Stomach (tissue), 9 donors: Measurements from ENCODE around the gene LYZ. TPM values are rescaled to one million over a fixed set of nuclear protein-coding genes. Genes with fewer than 3 reads are reported as not detected.

Source experiments
- DNase-seq, 2 donors: peaks; one replicate each; pipeline versions ENCODE4 v3.0.0 to v3.0.0-alpha.2; 2013 to 2019
- H3K27ac ChIP-seq, 5 donors: fragments of 200-600 bp in 4 of 5; sonication (generic) in 4 of 5; one replicate each; pipeline ENCODE4 v1.5.1; 2013 to 2019; ENCODE audit warnings: mild to moderate bottlenecking in 1 of 5, moderate library complexity in 1 of 5
- H3K27me3 ChIP-seq, 3 donors: fragments of 200-600 bp; sonication (generic); one replicate each; pipeline ENCODE4 v1.5.1; 2017 to 2019; ENCODE audit warnings: mixed run types in 1 of 3
- H3K36me3 ChIP-seq, 4 donors: fragments of 200-600 bp; sonication (generic); 1 replicate in 3 of 4; 2 replicates in 1 of 4; pipeline ENCODE4 v1.5.1; 2016 to 2019
- H3K4me1 ChIP-seq, 4 donors: fragments of 200-600 bp; sonication (generic); one replicate each; pipeline ENCODE4 v1.5.1; 2016 to 2019
- H3K4me3 ChIP-seq, 4 donors: fragments of 200-600 bp; sonication (generic) in 3 of 4; one replicate each; pipeline ENCODE4 v1.5.1; 2016 to 2019; ENCODE audit warnings: mild to moderate bottlenecking in 1 of 4
- H3K9me3 ChIP-seq, 4 donors: fragments of 200-600 bp; sonication (generic); one replicate each; pipeline ENCODE4 v1.5.1; 2016 to 2019
- EP300 ChIP-seq: sonication (generic); formaldehyde crosslinking; IDR thresholded peaks from one replicate; pipeline ENCODE4 v1.6.1; 2017; ENCODE audit warnings: antibody characterized with exemption
- POLR2A ChIP-seq, 4 donors: fragments of 450-650 bp; IDR thresholded peaks; one replicate each; pipeline ENCODE4 v1.6.1; 2016; ENCODE audit warnings: antibody characterized with exemption in 4 of 4, control low read depth in 2 of 4, mild to moderate bottlenecking in 1 of 4, moderate library complexity in 1 of 4
- POLR2AphosphoS5 ChIP-seq, 3 donors: sonication (generic); formaldehyde crosslinking; IDR thresholded peaks; one replicate each; pipeline ENCODE4 v1.6.1; 2016; ENCODE audit warnings: antibody characterized with exemption in 3 of 3
- WGBS, 5 donors: extraction: QIAGEN DNeasy Blood & Tissue Kit in 3 of 5; methylation state at CpG; one replicate each; pipeline versions ENCODE4 v1.1.5 to v1.1.7; 2013 to 2018; 5-methylcytosine and 5-hydroxymethylcytosine counted together
- intact Hi-C: fragments of 100-400 bp; cut with DNase I; formaldehyde crosslinking; loops from one replicate; pipeline ENCODE4 v1.15.1; 2023; ENCODE audit warnings: low total_unique reads
- polyA plus RNA-seq, 3 donors: library from polyadenylated mRNA; stranded (reverse); fragments of 200-250 nt; gene quantifications; one replicate each; pipeline ENCODE4 v1.2.3, GENCODE V29; 2013
- total RNA-seq, 5 donors: library from RNA; depleted of rRNA; stranded (reverse); fragments of >200 nt; gene quantifications; one replicate each; pipeline versions ENCODE4 v1.1.0 to v1.2.3, GENCODE V29; 2014 to 2016
- TF ChIP-seq, protein P1 (sequence below), 7 experiments: fragments of 450-650 bp in 4 of 7; fragments of 200-600 bp in 3 of 7; sonication (generic) in 3 of 7; IDR thresholded peaks; one replicate each; pipeline ENCODE4 v1.5.1; 2016 to 2019; ENCODE audit warnings: antibody characterized with exemption in 7 of 7, control low read depth in 2 of 7, mild to moderate bottlenecking in 1 of 7
- donor health status: healthy with polysubstance abuse.
- donor health status: Bipolar disorder and iron deficiency.
- donor health status: healthy.

LYZ gene
- total and polyA plus RNA-seq, 8 donors: 24.0 to 2,662 (median 340) TPM

DNA sequence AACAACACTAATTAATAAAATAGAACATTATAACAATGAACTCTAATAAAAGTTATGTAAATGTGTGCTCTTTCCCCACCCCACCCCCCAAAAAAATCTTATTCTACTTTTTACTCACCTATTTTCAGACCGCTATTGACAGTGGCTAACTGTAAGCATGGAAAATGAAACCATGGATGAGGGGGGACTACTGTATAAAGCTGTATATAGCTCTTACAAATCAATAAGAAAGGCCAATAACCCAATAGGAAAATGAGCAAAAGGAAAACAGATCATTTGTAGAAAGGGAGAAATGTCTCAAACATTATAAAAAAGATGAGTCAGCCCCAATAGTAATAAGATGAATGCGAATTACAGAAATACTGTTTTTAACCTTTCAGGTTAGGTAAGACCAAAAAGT, 38.7 kb downstream of the LYZ start:
- Histone ChIP-seq H3K9me3 (no peaks in the 10 kb centered on the region), H3K4me3 (no peak overlapping the region), H3K27me3 (no peaks in the 10 kb centered on the region), H3K4me1 (no peaks in the 10 kb centered on the region), H3K27ac (no peak overlapping the region), H3K36me3 (peaks cover 9 to 26% (median 22%) of the 10 kb centered on the region in 4 donors)
- intact Hi-C loops: no loop called here
- 88 to 96% (median 91%) methylated on average over 2 of the region's 2 CpGs for WGBS, 5 donors
- DNase-seq: no peak
- TF ChIP-seq POLR2A (IDR thresholded peaks at IDR 0.05) (no peak), POLR2AphosphoS5 (IDR thresholded peaks at IDR 0.05) (no peak)
- TF ChIP-seq, protein P1, sequence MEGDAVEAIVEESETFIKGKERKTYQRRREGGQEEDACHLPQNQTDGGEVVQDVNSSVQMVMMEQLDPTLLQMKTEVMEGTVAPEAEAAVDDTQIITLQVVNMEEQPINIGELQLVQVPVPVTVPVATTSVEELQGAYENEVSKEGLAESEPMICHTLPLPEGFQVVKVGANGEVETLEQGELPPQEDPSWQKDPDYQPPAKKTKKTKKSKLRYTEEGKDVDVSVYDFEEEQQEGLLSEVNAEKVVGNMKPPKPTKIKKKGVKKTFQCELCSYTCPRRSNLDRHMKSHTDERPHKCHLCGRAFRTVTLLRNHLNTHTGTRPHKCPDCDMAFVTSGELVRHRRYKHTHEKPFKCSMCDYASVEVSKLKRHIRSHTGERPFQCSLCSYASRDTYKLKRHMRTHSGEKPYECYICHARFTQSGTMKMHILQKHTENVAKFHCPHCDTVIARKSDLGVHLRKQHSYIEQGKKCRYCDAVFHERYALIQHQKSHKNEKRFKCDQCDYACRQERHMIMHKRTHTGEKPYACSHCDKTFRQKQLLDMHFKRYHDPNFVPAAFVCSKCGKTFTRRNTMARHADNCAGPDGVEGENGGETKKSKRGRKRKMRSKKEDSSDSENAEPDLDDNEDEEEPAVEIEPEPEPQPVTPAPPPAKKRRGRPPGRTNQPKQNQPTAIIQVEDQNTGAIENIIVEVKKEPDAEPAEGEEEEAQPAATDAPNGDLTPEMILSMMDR (IDR thresholded peaks at IDR 0.05): no peak

DNA sequence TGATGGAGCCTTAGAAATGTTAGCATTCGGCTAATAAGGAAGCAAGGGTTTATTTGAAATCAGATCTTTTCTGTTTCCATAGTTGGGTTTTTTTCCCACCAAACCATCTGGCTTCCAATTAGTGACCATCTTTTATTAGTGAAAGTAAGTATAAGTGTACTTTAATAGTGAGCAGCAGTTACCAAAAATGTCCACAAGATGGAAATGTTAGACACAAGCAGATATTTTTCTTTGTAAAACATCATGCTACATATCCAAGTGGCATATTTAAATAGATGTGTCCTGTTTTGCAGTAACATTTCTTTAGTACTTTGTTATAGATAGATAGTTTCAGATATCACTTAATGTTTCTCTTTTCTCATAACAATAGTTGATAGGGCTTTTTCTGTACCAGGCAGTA, 40.2 kb downstream of the LYZ start:
- TF ChIP-seq EP300: no peak
- TF ChIP-seq POLR2A (IDR thresholded peaks at IDR 0.05): no peak
- TF ChIP-seq POLR2AphosphoS5 (IDR thresholded peaks at IDR 0.05): no peak
- TF ChIP-seq, protein P1 (IDR thresholded peaks at IDR 0.05): peak in 5 of 7 experiments; percentile 26 to 57 (median 47)
- H3K27ac ChIP-seq: no peak overlapping the region
- intact Hi-C loops: no loop called here
- peaks cover 9 to 21% (median 18%) of the 10 kb centered on the region in 4 donors for H3K36me3 ChIP-seq
- no peak overlapping the region for H3K4me3 ChIP-seq
- no peaks in the 10 kb centered on the region for H3K9me3 ChIP-seq
- H3K27me3 ChIP-seq: no peaks in the 10 kb centered on the region
- DNase-seq: peak in 1 of 2 donors; percentile 71
- no peaks in the 10 kb centered on the region for H3K4me1 ChIP-seq
- 63 to 78% (median 71%) methylated on average over 1 of the region's 1 CpG for WGBS, 5 donors

DNA sequence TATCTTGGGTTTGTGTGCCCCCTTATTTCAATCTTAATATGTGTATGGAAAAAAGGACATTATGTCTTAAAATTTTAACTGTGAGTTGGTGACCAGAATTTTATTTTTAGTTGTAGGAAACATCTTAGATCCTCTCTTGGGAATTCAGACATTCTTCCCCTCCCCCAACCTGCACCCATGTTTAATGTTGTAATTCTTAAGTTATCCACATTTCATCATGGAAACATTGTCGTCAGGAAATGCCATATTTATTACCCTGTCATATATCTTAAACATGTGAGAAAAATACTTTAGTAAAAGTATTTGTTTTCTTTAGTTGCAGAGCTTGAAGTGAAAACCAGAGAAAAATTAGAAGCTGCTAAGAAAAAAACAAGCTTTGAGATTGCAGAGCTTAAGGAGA, 41.6 kb downstream of the LYZ start:
- intact Hi-C loops: no loop called here
- WGBS, 5 donors: 45 to 67% (median 64%) methylated on average over 1 of the region's 1 CpG
- peak in 1 of 2 donors; percentile 11 for DNase-seq
- Histone ChIP-seq H3K4me3 (no peak overlapping the region), H3K36me3 (peaks cover 9 to 21% (median 18%) of the 10 kb centered on the region in 4 donors), H3K4me1 (no peaks in the 10 kb centered on the region), H3K27me3 (no peaks in the 10 kb centered on the region), H3K9me3 (no peaks in the 10 kb centered on the region), H3K27ac (no peak overlapping the region)
- TF ChIP-seq, protein P1 (IDR thresholded peaks at IDR 0.05): no peak
- TF ChIP-seq EP300 (no peak), POLR2A (IDR thresholded peaks at IDR 0.05) (no peak), POLR2AphosphoS5 (IDR thresholded peaks at IDR 0.05) (no peak)

DNA sequence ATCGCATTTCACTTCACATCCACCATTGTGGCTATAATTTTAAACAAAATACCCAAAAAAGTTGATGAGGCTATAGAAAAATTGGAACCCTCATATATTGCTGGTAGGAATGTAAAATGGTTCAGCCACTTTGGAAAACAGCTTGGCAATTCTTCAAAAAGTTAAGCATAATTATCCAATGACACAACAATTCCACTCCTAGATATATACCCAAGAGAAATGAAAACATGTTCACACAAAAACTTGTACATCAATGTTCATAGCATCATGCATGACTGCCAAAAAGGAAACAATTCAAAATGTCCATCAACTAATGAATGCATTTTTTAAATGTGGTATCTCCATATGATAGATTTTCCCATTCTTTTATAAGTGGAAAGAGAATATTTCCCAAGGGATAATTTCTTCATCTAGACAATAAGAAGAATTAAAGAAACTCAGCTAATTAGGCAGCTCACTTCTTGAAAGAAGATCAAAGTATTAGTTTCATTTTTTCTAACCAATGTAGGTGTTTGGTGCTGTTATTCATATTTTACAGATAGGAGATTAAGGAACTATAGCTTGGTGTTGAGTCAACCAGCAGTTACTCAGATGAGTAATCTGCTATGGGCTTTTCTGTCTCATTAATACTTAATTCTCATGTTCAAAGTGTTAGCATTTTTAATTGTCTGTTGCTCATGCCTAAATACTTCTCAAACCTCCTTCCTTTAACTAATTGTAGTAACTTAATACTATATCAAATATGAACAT, 44.2 kb downstream of the LYZ start:
- H3K4me3 ChIP-seq: no peak overlapping the region
- H3K27me3 ChIP-seq: no peaks in the 10 kb centered on the region
- no peak overlapping the region for H3K27ac ChIP-seq
- WGBS, 5 donors: 91 to 100% (median 100%) methylated on average over 1 of the region's 1 CpG
- no peak for DNase-seq
- peaks cover 0 to 9% (median 0%) of the 10 kb centered on the region in 4 donors for H3K9me3 ChIP-seq
- H3K36me3 ChIP-seq: peaks cover 9 to 27% (median 18%) of the 10 kb centered on the region in 4 donors
- no peak for TF ChIP-seq POLR2AphosphoS5 (IDR thresholded peaks at IDR 0.05)
- TF ChIP-seq POLR2A (IDR thresholded peaks at IDR 0.05): no peak
- TF ChIP-seq, protein P1 (IDR thresholded peaks at IDR 0.05): no peak
- no peak for TF ChIP-seq EP300
- intact Hi-C loops: no loop called here
- no peaks in the 10 kb centered on the region for H3K4me1 ChIP-seq
